SIG-M5 (cell line): Measurements from ENCODE around the gene USP10.

Source experiments
- DNase-seq: peaks from one replicate; lab custom pipeline; 2025; lab: John Stamatoyannopoulos, UW

The USP10 gene

GRCh38 chr16:84823926-84824325, 124.1 kb downstream of the USP10 start:
- no peak for DNase-seq

GRCh38 chr16:84825896-84826557, 126.2 kb downstream of the USP10 start:
- no peak for DNase-seq

- no peak for DNase-seq
These were observed 126.8 kb downstream of the USP10 start for GRCh38 chr16:84826558-84826941.

GRCh38 chr16:84827131-84827574, 127.4 kb downstream of the USP10 start:
- no peak for DNase-seq

GRCh38 chr16:84827897-84828296, 128.1 kb downstream of the USP10 start:
- DNase-seq: no peak

- no peak for DNase-seq
These were observed 128.5 kb downstream of the USP10 start for GRCh38 chr16:84828322-84828721.
